HepG2 (cell line): ENCODE data around the gene TAF13. TPM values are rescaled to one million over a fixed set of nuclear protein-coding genes. Genes with fewer than 3 reads are reported as not detected.

Experiments used
- ARHGAP35 ChIP-seq: sonication (generic); formaldehyde crosslinking; IDR thresholded peaks from 2 replicates; pipeline ENCODE4 v1.9.0; 2022; ENCODE audit warnings: mild to moderate bottlenecking, inconsistent platforms, moderate library complexity, missing genetic modification reagents, borderline replicate concordance
- CBX2 ChIP-seq, 2 experiments: fragments of 200-600 bp in 1 of 2; sonication (generic); formaldehyde crosslinking in 1 of 2; IDR thresholded peaks; 2 replicates each; pipeline versions ENCODE4 v1.7.0 to v1.8.1; 2018 to 2022; ENCODE audit warnings: low read depth in 2 of 2, low read length in 1 of 2, mild to moderate bottlenecking in 1 of 2, missing genetic modification reagents in 1 of 2
- CHD2 ChIP-seq: IDR thresholded peaks from 2 replicates; pipeline ENCODE4 v1.6.1; 2011; ENCODE audit warnings: low read depth, low read length, improper control_type of control experiment
- ELF4 ChIP-seq: sonication (generic); formaldehyde crosslinking; IDR thresholded peaks from 2 replicates; pipeline ENCODE4 v1.5.0; 2020; ENCODE audit warnings: missing genetic modification reagents, mild to moderate bottlenecking, moderate library complexity, borderline replicate concordance
- ETV5 ChIP-seq: IDR thresholded peaks from 2 replicates; pipeline ENCODE4 v1.6.1; 2018; ENCODE audit warnings: missing biosample characterization, missing genetic modification reagents, inconsistent platforms, borderline replicate concordance
- GZF1 ChIP-seq: sonication (generic); formaldehyde crosslinking; IDR thresholded peaks from 2 replicates; pipeline ENCODE4 v1.5.1; 2020; ENCODE audit warnings: mild to moderate bottlenecking, missing genetic modification reagents
- KMT2B ChIP-seq: IDR thresholded peaks from 2 replicates; pipeline ENCODE4 v1.6.1; 2016; ENCODE audit warnings: missing genetic modification reagents, missing compliant biosample characterization
- MIER3 ChIP-seq: IDR thresholded peaks from 2 replicates; pipeline ENCODE4 v1.6.1; 2016; ENCODE audit warnings: missing compliant biosample characterization, borderline replicate concordance
- NFATC3 ChIP-seq: sonication (generic); formaldehyde crosslinking; IDR thresholded peaks from 2 replicates; pipeline ENCODE4 v1.5.1; 2020; ENCODE audit warnings: mild to moderate bottlenecking, missing genetic modification reagents
- PCBP2 ChIP-seq: fragments of 200-400 bp; formaldehyde crosslinking; optimal IDR thresholded peaks from 2 replicates; pipeline ENCODE3; 2018; ENCODE audit warnings: low read length, low read depth; ENCODE audit not compliant: poor library complexity, severe bottlenecking
- POLR2AphosphoS5 ChIP-seq: IDR thresholded peaks from 2 replicates; pipeline ENCODE4 v1.6.1; 2012; ENCODE audit warnings: low read depth, low read length
- RNF2 ChIP-seq: fragments of 450-650 bp; conservative IDR thresholded peaks from 2 replicates; pipeline ENCODE4 v1.6.1; 2016; ENCODE audit warnings: low read depth
- SIX4 ChIP-seq: sonication (generic); formaldehyde crosslinking; IDR thresholded peaks from 2 replicates; pipeline ENCODE4 v1.4.0; 2020; ENCODE audit warnings: missing genetic modification reagents
- SMC3 ChIP-seq: IDR thresholded peaks from 2 replicates; pipeline ENCODE4 v1.6.1; 2011; ENCODE audit warnings: low read length, improper control_type of control experiment
- SP1 ChIP-seq, 2 experiments: fragments of 450-650 bp in 1 of 2; sonication (generic) in 1 of 2; formaldehyde crosslinking in 1 of 2; IDR thresholded peaks; 2 replicates each; pipeline versions ENCODE4 v1.4.0 to v1.6.1; 2016 to 2020; ENCODE audit warnings: missing genetic modification reagents in 1 of 2
- TARDBP ChIP-seq: sonication (generic); formaldehyde crosslinking; IDR thresholded peaks from 2 replicates; pipeline ENCODE4 v1.8.0; 2022; ENCODE audit warnings: mild to moderate bottlenecking, missing genetic modification reagents
- XRCC5 ChIP-seq: fragments of 200-400 bp; formaldehyde crosslinking; optimal IDR thresholded peaks from 2 replicates; pipeline ENCODE3; 2017; ENCODE audit warnings: mild to moderate bottlenecking, low read length
- ZFP90 ChIP-seq: sonication (generic); formaldehyde crosslinking; IDR thresholded peaks from 2 replicates; pipeline ENCODE4 v1.8.0; 2022; ENCODE audit warnings: missing genetic modification reagents, mild to moderate bottlenecking, inconsistent platforms, borderline replicate concordance
- ZMYM3 ChIP-seq: sonication (generic); formaldehyde crosslinking; IDR thresholded peaks from 2 replicates; pipeline ENCODE4 v1.5.1; 2020; ENCODE audit warnings: mild to moderate bottlenecking, missing genetic modification reagents
- ZNF256 ChIP-seq: sonication (generic); formaldehyde crosslinking; conservative IDR thresholded peaks from 2 replicates; pipeline ENCODE4 v1.4.0; 2020; ENCODE audit warnings: missing genetic modification reagents
- ZNF383 ChIP-seq: sonication (generic); formaldehyde crosslinking; IDR thresholded peaks from 2 replicates; pipeline ENCODE4 v1.4.0; 2020; ENCODE audit warnings: missing genetic modification reagents, mild to moderate bottlenecking, borderline replicate concordance
- ZNF460 ChIP-seq: sonication (generic); formaldehyde crosslinking; IDR thresholded peaks from 2 replicates; pipeline ENCODE4 v1.5.1; 2020; ENCODE audit warnings: missing genetic modification reagents, mild to moderate bottlenecking, borderline replicate concordance
- polyA plus RNA-seq, 8 experiments: library from polyadenylated mRNA; depleted of rRNA in 3 of 8; stranded (reverse) in 7 of 8; unstranded in 1 of 8; fragments of >200 nt; fragmentation: Illumina TruSeq in 4 of 8; extraction: Trizol in 4 of 8; gene quantifications; 2 replicates each; pipeline versions ENCODE4 v1.2.1 to v1.2.3, GENCODE V29; 2011 to 2016; ENCODE audit warnings: low read depth in 4 of 8, missing spikeins in 1 of 8, mixed read lengths in 1 of 8; ENCODE audit not compliant: insufficient read depth in 1 of 8
- total RNA-seq, 5 experiments: library from RNA; depleted of rRNA; stranded (reverse); fragments of >200 nt; fragmentation: Illumina TruSeq; extraction: Trizol; gene quantifications; 2 replicates each; pipeline ENCODE4 v1.2.3, GENCODE V29; 2016; ENCODE audit warnings: low read depth in 1 of 5
- TF ChIP-seq, protein P1 (sequence below): IDR thresholded peaks from 2 replicates; pipeline ENCODE4 v1.6.1; 2016; ENCODE audit warnings: mild to moderate bottlenecking
- TF ChIP-seq, protein P2 (sequence below): sonication (generic); formaldehyde crosslinking; IDR thresholded peaks from 2 replicates; pipeline ENCODE4 v1.4.0; 2020; ENCODE audit warnings: missing genetic modification reagents, borderline replicate concordance
- TF ChIP-seq, protein P3 (sequence below), 2 experiments: fragments of 450-650 bp in 1 of 2; sonication (generic) in 1 of 2; formaldehyde crosslinking; IDR thresholded peaks; 2 replicates each; pipeline versions ENCODE4 v1.5.0 to v1.8.0; 2020 to 2022; ENCODE audit warnings: mild to moderate bottlenecking in 1 of 2, missing genetic modification reagents in 1 of 2

The TAF13 gene
- total and polyA plus RNA-seq, 2 of the 13 experiments (the other 11 are each of a cell fraction or from before 2014, with no cell fraction given), result 11.5 to 36.3 TPM

DNA sequence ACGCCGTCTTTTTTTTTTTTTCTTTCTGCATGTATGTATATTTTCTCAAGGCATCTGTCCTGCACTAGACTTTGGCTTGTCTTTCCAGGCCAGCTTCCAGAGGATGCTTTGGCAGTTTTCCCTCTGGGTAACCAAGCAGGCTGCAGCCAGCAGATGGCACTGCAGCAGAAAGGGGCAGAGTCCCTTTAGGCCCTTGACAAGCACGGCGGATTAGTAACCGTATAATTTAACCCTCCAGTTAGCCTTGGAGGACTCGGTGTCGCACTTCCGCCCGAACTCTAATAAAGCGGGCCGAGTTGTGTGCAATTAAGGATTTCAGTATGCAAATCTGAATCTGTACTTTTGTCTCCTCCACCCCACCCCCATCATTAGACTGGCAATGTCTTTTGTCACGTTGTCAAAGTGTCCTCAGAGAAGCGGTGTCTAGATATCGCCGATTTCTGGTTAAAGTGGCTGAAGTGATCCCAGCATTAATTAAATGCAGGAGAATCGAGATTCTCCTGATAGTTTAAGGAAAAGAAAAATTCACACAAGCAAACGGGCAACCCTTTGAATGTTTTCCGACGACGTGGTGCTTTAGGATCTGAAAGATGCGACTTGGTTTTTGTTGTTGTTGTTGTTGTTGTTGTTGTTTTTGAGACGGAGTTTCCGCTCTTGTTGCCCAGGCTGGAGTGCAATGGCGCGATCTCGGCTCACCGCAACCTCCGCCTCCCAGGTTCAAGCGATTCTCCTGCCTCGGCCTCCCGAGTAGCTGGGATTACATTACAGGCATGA, 13.6 kb upstream of the TAF13 start (continued):
- no peak for TF ChIP-seq RNF2
- no peak for TF ChIP-seq ZNF460
- TF ChIP-seq, protein P1, sequence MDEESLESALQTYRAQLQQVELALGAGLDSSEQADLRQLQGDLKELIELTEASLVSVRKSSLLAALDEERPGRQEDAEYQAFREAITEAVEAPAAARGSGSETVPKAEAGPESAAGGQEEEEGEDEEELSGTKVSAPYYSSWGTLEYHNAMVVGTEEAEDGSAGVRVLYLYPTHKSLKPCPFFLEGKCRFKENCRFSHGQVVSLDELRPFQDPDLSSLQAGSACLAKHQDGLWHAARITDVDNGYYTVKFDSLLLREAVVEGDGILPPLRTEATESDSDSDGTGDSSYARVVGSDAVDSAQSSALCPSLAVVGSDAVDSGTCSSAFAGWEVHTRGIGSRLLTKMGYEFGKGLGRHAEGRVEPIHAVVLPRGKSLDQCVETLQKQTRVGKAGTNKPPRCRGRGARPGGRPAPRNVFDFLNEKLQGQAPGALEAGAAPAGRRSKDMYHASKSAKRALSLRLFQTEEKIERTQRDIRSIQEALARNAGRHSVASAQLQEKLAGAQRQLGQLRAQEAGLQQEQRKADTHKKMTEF (CRISPR knock-in tag), result peak; percentile 58; the same call in 1 of the 2 replicates
- TF ChIP-seq ZFP90, result no peak
- peak; percentile 34; the same call in 1 of the 2 replicates for TF ChIP-seq ZMYM3 (CRISPR knock-in tag)
- peak; percentile 73 for TF ChIP-seq ETV5 (CRISPR knock-in tag)
- TF ChIP-seq, protein P2, sequence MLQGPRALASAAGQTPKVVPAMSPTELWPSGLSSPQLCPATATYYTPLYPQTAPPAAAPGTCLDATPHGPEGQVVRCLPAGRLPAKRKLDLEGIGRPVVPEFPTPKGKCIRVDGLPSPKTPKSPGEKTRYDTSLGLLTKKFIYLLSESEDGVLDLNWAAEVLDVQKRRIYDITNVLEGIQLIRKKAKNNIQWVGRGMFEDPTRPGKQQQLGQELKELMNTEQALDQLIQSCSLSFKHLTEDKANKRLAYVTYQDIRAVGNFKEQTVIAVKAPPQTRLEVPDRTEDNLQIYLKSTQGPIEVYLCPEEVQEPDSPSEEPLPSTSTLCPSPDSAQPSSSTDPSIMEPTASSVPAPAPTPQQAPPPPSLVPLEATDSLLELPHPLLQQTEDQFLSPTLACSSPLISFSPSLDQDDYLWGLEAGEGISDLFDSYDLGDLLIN (CRISPR knock-in tag), result no peak
- no peak for TF ChIP-seq CBX2 (IDR thresholded peaks at IDR 0.05; ENCODE audit: low read depth, low read length)
- no peak for TF ChIP-seq CBX2 (CRISPR knock-in tag; IDR thresholded peaks at IDR 0.05; ENCODE audit: low read depth)
- no peak for TF ChIP-seq NFATC3 (CRISPR knock-in tag)
- 0 out of 2 replicates have a peak, but pooled peaks have one; percentile 13 for TF ChIP-seq ZNF383 (CRISPR knock-in tag)
- peak; percentile 83 for TF ChIP-seq SMC3
- TF ChIP-seq GZF1 (CRISPR knock-in tag), result no peak
- no peak for TF ChIP-seq CHD2
- TF ChIP-seq POLR2AphosphoS5, result no peak
- 0 out of 2 replicates have a peak, but pooled peaks have one; percentile 9 for TF ChIP-seq TARDBP (CRISPR knock-in tag)
- peak; percentile 57; the same call in 1 of the 2 replicates for TF ChIP-seq KMT2B (CRISPR knock-in tag)
- peak; percentile 50; the same call in 1 of the 2 replicates for TF ChIP-seq ELF4 (CRISPR knock-in tag)
- no peak for TF ChIP-seq PCBP2
- TF ChIP-seq XRCC5, result peak; percentile 95
- no peak for TF ChIP-seq SIX4
- TF ChIP-seq ARHGAP35 (CRISPR knock-in tag), result no peak; the same call in 1 of the 2 replicates
- TF ChIP-seq MIER3 (CRISPR knock-in tag), result peak; percentile 45; the same call in 1 of the 2 replicates
- TF ChIP-seq ZNF256 (CRISPR knock-in tag), result no peak
- TF ChIP-seq, protein P3, sequence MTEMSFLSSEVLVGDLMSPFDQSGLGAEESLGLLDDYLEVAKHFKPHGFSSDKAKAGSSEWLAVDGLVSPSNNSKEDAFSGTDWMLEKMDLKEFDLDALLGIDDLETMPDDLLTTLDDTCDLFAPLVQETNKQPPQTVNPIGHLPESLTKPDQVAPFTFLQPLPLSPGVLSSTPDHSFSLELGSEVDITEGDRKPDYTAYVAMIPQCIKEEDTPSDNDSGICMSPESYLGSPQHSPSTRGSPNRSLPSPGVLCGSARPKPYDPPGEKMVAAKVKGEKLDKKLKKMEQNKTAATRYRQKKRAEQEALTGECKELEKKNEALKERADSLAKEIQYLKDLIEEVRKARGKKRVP (CRISPR knock-in tag; IDR thresholded peaks at IDR 0.05), result peak in 1 of 2 experiments; percentile 51; a peak in 1 of 4 replicates
- no peak for TF ChIP-seq SP1 (IDR thresholded peaks at IDR 0.05)
- TF ChIP-seq SP1 (CRISPR knock-in tag; IDR thresholded peaks at IDR 0.05), result 0 out of 2 replicates have a peak, but pooled peaks have one; percentile 19
